HepG2 (cell line): Measurements from ENCODE around the gene CALN1. TPM values are rescaled to one million over a fixed set of nuclear protein-coding genes. Genes with fewer than 3 reads are reported as not detected.

Experiments used
- ATAC-seq: fragments of 200-7000 bp; cut with Tn5 transposase; 3 replicates; pipeline ENCODE4 v1.9.1; 2020; ENCODE audit warnings: mild to moderate bottlenecking, moderate library complexity
- BruUV-seq: library from RNA; stranded (reverse); fragments of 400-500 nt; replicated peaks from 2 replicates; lab custom pipeline; 2021; lab: Mats Ljungman, UMichigan
- CTCF ChIA-PET: fragments of 300-600 bp; formaldehyde crosslinking; extraction: SDS; loops from one replicate; lab custom pipeline; 2021; ENCODE audit warnings: low total read pairs, inconsistent platforms, low intra/inter-chr PET ratio; lab: Yijun Ruan, JAX
- POLR2A ChIA-PET: fragments of 350-600 bp; sonication (Branson Sonifier 250); formaldehyde crosslinking; loops from one replicate; lab custom pipeline; 2020; ENCODE audit warnings: antibody characterized with exemption, inconsistent platforms; lab: Yijun Ruan, JAX
- DNase-seq: peaks from one replicate; pipeline ENCODE4 v3.0.0-alpha.2; 2015; ENCODE audit warnings: low spot score
- FAIRE-seq: peaks from 3 replicates; lab custom pipeline; 2011; peaks lifted over from hg19 to GRCh38; lab: Jason Lieb, UNC
- H2AFZ ChIP-seq: one replicate; pipeline ENCODE4 v1.6.1; 2011; ENCODE audit warnings: low read length, inconsistent platforms
- H3K27ac ChIP-seq: fragments of 300-600 bp; 3 replicates; pipeline ENCODE4 v1.8.0; 2011; ENCODE audit warnings: mixed run types, mild to moderate bottlenecking, mixed read lengths, low read length, inconsistent platforms; ENCODE audit not compliant: insufficient read depth; ENCODE audit errors: extremely low read length
- H3K27me3 ChIP-seq, 2 experiments: fragments of 200-600 bp in 1 of 2; 2 replicates in 1 of 2; 3 replicates in 1 of 2; pipeline versions ENCODE4 v1.6.0 to v1.8.0; 2011; ENCODE audit warnings: low read length in 2 of 2, mild to moderate bottlenecking in 2 of 2, moderate library complexity in 2 of 2, inconsistent platforms in 1 of 2; ENCODE audit not compliant: insufficient read depth in 2 of 2, control insufficient read depth in 1 of 2
- H3K36me3 ChIP-seq, 2 experiments: fragments of 200-600 bp in 1 of 2; replicated peaks in 1 of 2; 2 replicates in 1 of 2; 3 replicates in 1 of 2; pipeline versions ENCODE4 v1.5.1 to v1.8.0; 2011; ENCODE audit warnings: low read length in 2 of 2, inconsistent platforms in 1 of 2; ENCODE audit not compliant: insufficient read depth in 2 of 2, control insufficient read depth in 1 of 2
- H3K4me1 ChIP-seq: 2 replicates; pipeline ENCODE4 v1.5.1; 2012; ENCODE audit warnings: low read length, inconsistent platforms; ENCODE audit not compliant: insufficient read depth
- H3K4me2 ChIP-seq: 2 replicates; pipeline ENCODE4 v1.6.0; 2011; ENCODE audit warnings: low read depth, low read length, inconsistent platforms
- H3K4me3 ChIP-seq, 3 experiments: fragments of 200-600 bp in 1 of 3; sonication (generic), shearing (Covaris generic) in 1 of 3; replicated peaks in 1 of 3; 2 replicates each; pipeline ENCODE4 v1.5.1; 2011 to 2016; ENCODE audit warnings: low read length in 3 of 3, inconsistent platforms in 2 of 3, low read depth in 2 of 3, mild to moderate bottlenecking in 2 of 3, control low read depth in 1 of 3, mixed read lengths in 1 of 3; ENCODE audit not compliant: insufficient read depth in 1 of 3
- H3K79me2 ChIP-seq: one replicate; pipeline ENCODE4 v1.6.1; 2011; ENCODE audit warnings: low read length, inconsistent platforms; ENCODE audit not compliant: insufficient read depth
- H3K9ac ChIP-seq: 2 replicates; pipeline ENCODE4 v1.6.0; 2011; ENCODE audit warnings: mild to moderate bottlenecking, low read depth, low read length, inconsistent platforms; ENCODE audit not compliant: insufficient read depth
- H3K9me3 ChIP-seq: 2 replicates; pipeline ENCODE4 v1.5.1; 2012; ENCODE audit warnings: mild to moderate bottlenecking, low read length
- H4K20me1 ChIP-seq: 2 replicates; pipeline ENCODE4 v1.6.0; 2011; ENCODE audit warnings: inconsistent platforms, mild to moderate bottlenecking, low read length, moderate library complexity; ENCODE audit not compliant: insufficient read depth
- STAG1 ChIP-seq: sonication (generic); formaldehyde crosslinking; IDR thresholded peaks from 2 replicates; pipeline ENCODE4 v1.4.0; 2020; ENCODE audit warnings: missing genetic modification reagents
- ZNF251 ChIP-seq: sonication (generic); formaldehyde crosslinking; IDR thresholded peaks from 2 replicates; pipeline ENCODE4 v1.9.0; 2021; ENCODE audit warnings: mild to moderate bottlenecking, missing genetic modification reagents
- ZNF317 ChIP-seq: sonication (generic); formaldehyde crosslinking; IDR thresholded peaks from 2 replicates; pipeline ENCODE4 v1.5.0; 2020; ENCODE audit warnings: mild to moderate bottlenecking, missing genetic modification reagents
- ZNF616 ChIP-seq: sonication (generic); formaldehyde crosslinking; IDR thresholded peaks from 2 replicates; pipeline ENCODE4 v1.5.0; 2020; ENCODE audit warnings: low read depth, mild to moderate bottlenecking, missing genetic modification reagents
- ZNF703 ChIP-seq: sonication (generic); formaldehyde crosslinking; IDR thresholded peaks from 2 replicates; pipeline ENCODE4 v1.5.1; 2020; ENCODE audit warnings: missing genetic modification reagents, mild to moderate bottlenecking, moderate library complexity, borderline replicate concordance
- WGBS: methylation state at CpG from one replicate; pipeline ENCODE4 v1.1.6; 2017; ENCODE audit warnings: low lambda C conversion rate; 5-methylcytosine and 5-hydroxymethylcytosine counted together
- in situ Hi-C: cut with HindIII; loops from 2 replicates; pipeline ENCODE4 v1.10.0; 2017; ENCODE audit warnings: low pct_unique_long_range_greater_than_20kb; ENCODE audit not compliant: extremely low pct_ligation_motif_present
- intact Hi-C: fragments of 100-400 bp; cut with micrococcal nuclease; formaldehyde crosslinking; loops from one replicate; pipeline ENCODE4 v1.10.0; 2022; ENCODE audit not compliant: unreplicated experiment
- polyA plus RNA-seq, 8 experiments: library from polyadenylated mRNA; depleted of rRNA in 3 of 8; stranded (reverse) in 7 of 8; unstranded in 1 of 8; fragments of >200 nt; fragmentation: Illumina TruSeq in 4 of 8; extraction: Trizol in 4 of 8; gene quantifications; 2 replicates each; pipeline versions ENCODE4 v1.2.1 to v1.2.3, GENCODE V29; 2011 to 2016; ENCODE audit warnings: low read depth in 4 of 8, missing spikeins in 1 of 8, mixed read lengths in 1 of 8; ENCODE audit not compliant: insufficient read depth in 1 of 8
- total RNA-seq, 5 experiments: library from RNA; depleted of rRNA; stranded (reverse); fragments of >200 nt; fragmentation: Illumina TruSeq; extraction: Trizol; gene quantifications; 2 replicates each; pipeline ENCODE4 v1.2.3, GENCODE V29; 2016; ENCODE audit warnings: low read depth in 1 of 5
- TF ChIP-seq, protein P1 (sequence below): sonication (generic); formaldehyde crosslinking; IDR thresholded peaks from 2 replicates; pipeline ENCODE4 v1.5.0; 2020; ENCODE audit warnings: mild to moderate bottlenecking, missing genetic modification reagents

The CALN1 gene
- total and polyA plus RNA-seq, 2 of the 13 experiments (the other 11 are each of a cell fraction or from before 2014, with no cell fraction given) = not detected

DNA sequence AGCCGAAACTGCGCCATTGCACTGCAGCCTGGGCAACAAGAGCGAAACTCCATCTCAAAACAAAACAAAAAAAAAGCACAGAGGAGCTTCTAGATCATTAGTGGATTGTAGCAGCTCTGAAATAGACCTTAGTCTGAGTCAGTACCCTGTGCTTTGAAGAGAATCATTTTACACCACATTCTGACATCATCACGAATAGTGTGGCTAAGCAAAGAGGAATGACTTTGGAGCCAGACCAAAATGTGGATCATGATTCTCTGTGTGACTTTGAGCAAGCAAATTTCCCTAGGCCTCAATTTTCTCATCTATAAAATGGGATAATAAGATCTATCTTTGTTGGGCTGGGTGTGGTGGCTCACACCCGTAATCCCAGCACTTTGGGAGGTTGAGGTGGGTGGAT is 618.9 kb downstream of the CALN1 start (continued):
- TF ChIP-seq ZNF251 (CRISPR knock-in tag) (no peak), STAG1 (no peak)

DNA sequence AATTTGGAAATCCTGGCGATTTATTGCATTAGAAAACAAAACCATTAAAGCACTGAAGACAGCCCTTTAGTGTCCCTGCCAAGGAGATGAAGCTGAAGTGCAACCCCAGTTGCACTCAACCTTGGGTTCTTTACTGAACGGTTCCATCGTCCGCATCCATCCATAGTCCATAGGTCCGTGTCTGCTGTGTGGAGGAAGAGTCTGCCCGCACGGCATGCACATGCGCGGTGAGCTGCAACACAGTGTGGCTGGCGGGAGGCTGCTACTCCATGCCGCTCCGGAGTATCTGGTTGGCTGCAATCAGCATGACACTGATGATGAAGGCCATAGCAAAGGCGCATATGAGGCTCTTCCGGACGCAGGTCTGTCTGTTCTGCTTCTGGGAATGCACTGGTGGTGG is 624.6 kb downstream of the CALN1 start:
- Histone ChIP-seq H2AFZ (no peak overlapping the region), H3K79me2 (no peaks in the 10 kb centered on the region), H3K4me3 (no peak overlapping the region), H3K27ac (no peak overlapping the region), H3K9ac (no peak overlapping the region), H4K20me1 (no peaks in the 10 kb centered on the region), H3K27me3 (0 out of 5 replicates have a peak, but pooled peaks cover 0 to 4% of the 10 kb centered on the region in 2 experiments), H3K4me2 (no peak overlapping the region), H3K4me1 (no peaks in the 10 kb centered on the region), H3K36me3 (no peaks in the 10 kb centered on the region)
- POLR2A ChIA-PET = no interaction called here
- in situ Hi-C loops (no loop called here), intact Hi-C loops (no loop called here)
- DNase-seq (no peak), ATAC-seq (no peak), FAIRE-seq (no peak)
- no TSS peak for BruUV-seq
- 57% methylated on average over 14 of the region's 15 CpGs for whole genome bisulfite sequencing
- CTCF ChIA-PET = no interaction called here
- TF ChIP-seq ZNF616 (CRISPR knock-in tag) (no peak), ZNF317 (CRISPR knock-in tag) (peak; percentile 99)
- TF ChIP-seq, all 625 proteins: peak for 1
- peaks cover 28% of the 10 kb centered on the region for H3K9me3 ChIP-seq

DNA sequence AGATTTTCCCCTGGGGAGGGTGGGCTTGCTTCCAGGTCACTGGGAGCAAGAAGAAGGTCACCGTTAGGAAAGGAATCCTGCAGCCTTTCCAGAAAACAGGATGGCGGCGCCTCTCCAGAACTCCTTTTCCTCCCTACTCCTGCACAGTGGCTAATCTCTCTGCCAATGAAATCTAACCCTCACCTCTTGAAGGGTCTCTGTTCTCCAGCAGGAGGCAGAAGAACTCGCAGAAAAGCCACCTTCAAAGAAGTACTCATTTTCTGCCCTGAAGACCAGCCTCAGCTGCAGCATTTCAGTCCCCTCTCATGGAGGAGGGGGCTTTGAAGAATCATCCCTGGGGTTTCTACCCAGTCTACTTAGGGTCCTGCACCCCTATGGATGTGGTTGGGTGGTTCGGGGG is 626.9 kb downstream of the CALN1 start:
- no peaks in the 10 kb centered on the region for H3K27me3 ChIP-seq
- DNase-seq = no peak
- BruUV-seq = no TSS peak
- H2AFZ ChIP-seq = no peak overlapping the region
- CTCF ChIA-PET = no interaction called here
- no peaks in the 10 kb centered on the region for H3K36me3 ChIP-seq
- in situ Hi-C loops = no loop called here
- no peak for FAIRE-seq
- no peaks in the 10 kb centered on the region for H3K4me1 ChIP-seq
- no peaks in the 10 kb centered on the region for H3K79me2 ChIP-seq
- H3K4me2 ChIP-seq = no peak overlapping the region
- TF ChIP-seq, protein P1, sequence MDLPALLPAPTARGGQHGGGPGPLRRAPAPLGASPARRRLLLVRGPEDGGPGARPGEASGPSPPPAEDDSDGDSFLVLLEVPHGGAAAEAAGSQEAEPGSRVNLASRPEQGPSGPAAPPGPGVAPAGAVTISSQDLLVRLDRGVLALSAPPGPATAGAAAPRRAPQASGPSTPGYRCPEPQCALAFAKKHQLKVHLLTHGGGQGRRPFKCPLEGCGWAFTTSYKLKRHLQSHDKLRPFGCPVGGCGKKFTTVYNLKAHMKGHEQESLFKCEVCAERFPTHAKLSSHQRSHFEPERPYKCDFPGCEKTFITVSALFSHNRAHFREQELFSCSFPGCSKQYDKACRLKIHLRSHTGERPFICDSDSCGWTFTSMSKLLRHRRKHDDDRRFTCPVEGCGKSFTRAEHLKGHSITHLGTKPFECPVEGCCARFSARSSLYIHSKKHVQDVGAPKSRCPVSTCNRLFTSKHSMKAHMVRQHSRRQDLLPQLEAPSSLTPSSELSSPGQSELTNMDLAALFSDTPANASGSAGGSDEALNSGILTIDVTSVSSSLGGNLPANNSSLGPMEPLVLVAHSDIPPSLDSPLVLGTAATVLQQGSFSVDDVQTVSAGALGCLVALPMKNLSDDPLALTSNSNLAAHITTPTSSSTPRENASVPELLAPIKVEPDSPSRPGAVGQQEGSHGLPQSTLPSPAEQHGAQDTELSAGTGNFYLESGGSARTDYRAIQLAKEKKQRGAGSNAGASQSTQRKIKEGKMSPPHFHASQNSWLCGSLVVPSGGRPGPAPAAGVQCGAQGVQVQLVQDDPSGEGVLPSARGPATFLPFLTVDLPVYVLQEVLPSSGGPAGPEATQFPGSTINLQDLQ = no peak
- TF ChIP-seq ZNF703 (CRISPR knock-in tag) = no peak
- TF ChIP-seq, all 625 proteins: peak for 0
- peaks cover 28% of the 10 kb centered on the region for H3K9me3 ChIP-seq
- intact Hi-C loops = no loop called here
- no peak overlapping the region for H3K27ac ChIP-seq
- H4K20me1 ChIP-seq = no peaks in the 10 kb centered on the region
- WGBS = 28% methylated on average over 5 of the region's 5 CpGs
- H3K9ac ChIP-seq = no peak overlapping the region
- POLR2A ChIA-PET = no interaction called here
- no peak overlapping the region for H3K4me3 ChIP-seq
- no peak for ATAC-seq
